DLD1 (cell line): ENCODE measurements around the gene HSPBP1.

Experiments
- in situ Hi-C: cut with HindIII; loops from 2 replicates; pipeline ENCODE4 v1.10.0; 2017; ENCODE audit warnings: low sequenced_read_pairs

HSPBP1 gene

DNA sequence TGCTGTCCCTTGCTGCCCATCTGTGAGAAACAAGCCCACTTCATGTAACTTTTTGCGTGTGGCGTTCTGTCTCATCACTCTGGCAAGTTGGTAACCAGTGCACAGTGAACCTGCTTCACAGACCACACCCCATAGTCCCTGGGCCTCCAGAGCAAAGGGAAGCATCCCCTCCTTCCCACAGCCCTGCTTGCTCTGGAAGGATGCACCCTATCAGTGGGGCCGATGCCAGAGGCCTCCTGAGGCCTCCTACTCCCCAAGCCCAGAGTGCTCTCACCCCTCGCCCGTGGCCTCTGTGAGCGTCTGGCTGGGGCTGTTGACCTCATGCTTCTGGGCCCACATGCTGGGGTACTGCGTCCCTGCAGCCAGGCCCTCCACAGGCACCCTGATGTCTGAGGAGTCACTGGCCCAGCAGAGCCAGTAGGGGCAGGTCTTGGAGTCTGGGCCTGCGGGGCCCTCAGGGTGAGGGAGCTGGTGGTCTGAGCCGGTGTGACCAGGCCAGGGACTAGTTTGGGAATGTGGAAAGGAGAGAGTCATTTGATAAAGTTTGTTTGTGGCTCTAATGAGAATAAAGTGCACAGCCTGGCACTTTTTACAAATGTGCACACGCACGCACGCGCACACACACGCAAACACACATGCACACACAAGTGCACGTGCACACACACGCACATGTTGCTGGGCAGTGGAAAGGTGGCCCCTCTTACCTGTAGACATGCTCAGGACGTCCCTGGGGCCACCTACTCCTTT, 56.4 kb downstream of the HSPBP1 start:
- in situ Hi-C loops: no loop called here

DNA sequence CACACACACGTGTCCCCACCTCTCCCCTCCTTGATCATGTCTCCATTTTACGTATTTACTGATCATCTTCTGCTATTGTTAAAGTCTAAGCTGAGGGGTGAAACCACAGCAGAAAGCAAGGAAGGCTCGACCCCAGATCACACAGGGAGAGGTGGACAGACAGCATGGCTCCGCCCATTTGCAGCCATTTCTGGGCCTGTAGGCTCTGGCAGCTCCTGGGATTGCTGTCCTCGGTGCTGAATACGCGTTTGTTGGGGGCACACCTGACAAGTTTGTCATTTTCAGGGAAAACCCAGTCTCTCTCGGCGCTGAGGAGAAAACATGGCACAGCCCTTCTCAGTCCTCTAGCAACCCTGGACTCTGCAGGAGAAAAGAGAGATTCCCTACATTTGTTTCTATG, 59.4 kb downstream of the HSPBP1 start:
- in situ Hi-C loops: no loop called here

DNA sequence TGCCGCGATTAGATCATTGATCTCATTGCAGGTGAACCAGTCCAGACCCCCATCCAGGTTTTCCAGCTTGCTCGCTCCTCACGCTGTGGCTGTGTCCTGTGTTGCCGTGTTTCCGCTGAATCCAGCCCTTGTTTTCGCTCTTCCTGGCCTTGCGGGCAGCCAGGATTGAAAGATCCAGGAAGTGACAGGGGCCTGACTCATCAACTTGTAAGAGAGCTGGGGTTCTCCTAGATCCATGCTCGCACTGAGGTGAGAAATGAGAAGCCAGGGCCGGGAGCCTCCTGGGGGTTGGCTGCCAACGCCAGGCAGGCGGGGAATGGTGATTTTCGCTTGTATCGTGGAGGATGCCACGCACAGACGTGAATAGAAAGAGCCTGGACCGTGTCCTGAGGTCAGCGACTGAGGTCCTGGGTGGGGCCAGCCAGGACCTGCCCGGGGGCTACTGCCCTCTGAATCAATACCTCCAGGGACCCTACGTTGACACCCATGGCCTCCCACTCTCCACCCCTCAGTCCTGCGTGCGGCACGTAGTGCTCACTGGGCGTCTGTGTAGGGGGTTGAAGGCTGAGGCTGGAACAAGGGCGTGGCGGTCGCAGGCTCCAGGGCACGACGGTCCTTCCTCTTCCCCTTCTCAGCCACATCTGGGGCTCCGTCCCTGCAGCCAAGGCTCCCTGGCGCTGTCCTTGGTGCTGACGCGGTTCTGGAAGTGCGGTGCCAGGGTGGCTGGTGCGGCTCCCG, 63.3 kb downstream of the HSPBP1 start:
- in situ Hi-C loops: loop anchor here (10.0 kb wide), 1 partner anchor 138 kb away; the partner anchor contains the start of gene COX6B2

DNA sequence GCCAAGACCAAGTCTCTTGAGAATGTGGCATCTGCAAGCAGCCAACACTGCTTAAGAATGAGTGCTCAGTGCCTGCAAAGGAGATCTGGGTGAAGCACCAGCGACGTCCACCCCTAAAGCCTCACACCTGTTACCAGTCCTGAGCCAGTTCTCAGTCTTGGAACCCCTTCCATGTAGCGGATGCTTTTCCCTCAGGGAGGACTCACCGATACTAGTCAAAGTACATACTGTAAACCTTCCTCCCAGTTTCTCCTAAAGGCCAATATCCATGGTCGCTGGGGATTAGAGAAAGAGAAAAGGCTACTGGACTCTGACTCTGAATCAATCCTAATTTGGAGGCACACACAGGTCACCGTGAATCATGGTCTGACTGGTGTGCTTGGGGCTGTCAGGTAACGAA, 66.4 kb downstream of the HSPBP1 start:
- in situ Hi-C loops: loop anchor here (10.0 kb wide), 1 partner anchor 141 kb away; the partner anchor contains the start of gene COX6B2

DNA sequence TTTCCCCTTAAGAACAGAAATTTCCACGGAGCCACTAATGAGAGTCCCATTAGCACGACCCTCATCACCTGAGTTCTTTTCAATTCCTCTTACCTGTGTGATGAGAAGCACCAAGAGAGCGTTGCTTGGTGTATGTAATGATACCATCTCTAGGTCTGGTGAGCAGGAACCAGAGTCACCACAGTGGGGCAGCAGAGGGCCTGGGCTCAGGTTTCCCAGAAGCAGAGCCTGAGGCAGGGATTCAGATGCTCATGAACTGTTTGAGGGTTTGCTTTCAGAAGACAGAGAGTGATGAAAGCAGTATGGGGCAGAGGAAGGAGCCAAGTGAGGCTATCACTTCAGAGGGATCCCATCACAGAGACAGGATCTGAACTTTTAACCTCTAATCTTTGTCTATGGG, 67.5 kb downstream of the HSPBP1 start:
- in situ Hi-C loops: loop anchor here (10.0 kb wide), 1 partner anchor 142 kb away; the partner anchor contains the start of gene COX6B2
